AG20443 (cell line): Measurements from ENCODE around the gene ASB7.

Experiments
- DNase-seq: peaks from one replicate; pipeline ENCODE4 v3.0.0; 2012; ENCODE audit warnings: low spot score, mixed read lengths

Gene ASB7

DNA sequence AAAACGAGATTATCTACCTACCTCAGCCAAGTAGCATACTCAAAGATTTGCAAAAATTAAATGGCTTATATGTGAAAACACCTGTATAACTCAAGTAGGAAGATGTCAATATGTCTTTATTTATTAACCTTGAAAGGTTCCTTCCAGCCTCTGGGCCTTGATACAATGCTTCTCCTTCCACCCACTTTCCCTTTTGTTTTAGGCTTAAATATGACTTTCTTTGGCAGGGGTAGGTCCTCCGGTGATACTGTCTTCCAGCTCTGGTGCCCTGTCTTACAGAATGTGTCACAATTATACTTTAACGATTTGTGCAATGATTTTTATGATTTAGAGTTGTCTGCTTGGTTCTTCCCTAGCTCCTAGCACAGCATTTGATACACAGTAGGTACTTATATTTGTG is 4.5 kb upstream of the ASB7 start:
- no peak for DNase-seq

DNA sequence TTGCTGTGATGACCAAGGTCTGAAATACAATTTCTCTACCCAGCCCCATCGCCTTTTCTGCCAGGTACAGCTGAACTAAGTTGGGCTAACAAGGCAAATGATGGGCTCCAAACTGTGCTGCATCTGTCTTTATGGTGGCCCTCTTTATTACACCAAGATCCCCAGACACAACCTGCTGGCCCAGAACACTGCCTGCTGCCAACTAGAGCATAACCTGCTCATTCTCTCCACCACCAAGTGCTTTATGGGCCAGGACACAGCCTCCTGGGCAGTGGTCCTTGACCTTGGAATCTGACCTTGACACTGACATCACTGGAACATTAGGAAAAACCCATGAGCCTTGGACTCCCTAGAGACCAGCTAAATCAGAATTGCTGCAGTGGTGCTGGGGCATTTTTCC is 3.7 kb upstream of the ASB7 start:
- DNase-seq, result no peak

DNA sequence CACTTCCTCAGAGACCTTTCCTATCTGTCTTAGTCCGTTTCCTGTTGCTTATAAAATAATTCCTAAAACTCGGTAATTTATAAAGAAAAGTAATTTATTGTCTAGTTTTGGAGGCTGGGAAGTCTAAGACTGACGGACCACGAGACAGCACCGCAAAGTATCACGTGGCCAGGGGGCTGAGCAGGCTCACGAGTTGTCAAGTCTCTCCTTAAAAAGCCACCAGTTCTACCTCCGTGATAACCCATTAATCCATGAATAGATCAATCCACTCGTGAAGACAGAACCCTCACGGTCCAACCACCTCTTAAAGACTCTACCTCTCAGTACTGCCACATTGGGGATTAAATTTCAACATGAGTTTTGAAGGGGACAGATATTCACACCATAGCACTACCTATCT is 1.2 kb upstream of the ASB7 start:
- DNase-seq, result no peak

DNA sequence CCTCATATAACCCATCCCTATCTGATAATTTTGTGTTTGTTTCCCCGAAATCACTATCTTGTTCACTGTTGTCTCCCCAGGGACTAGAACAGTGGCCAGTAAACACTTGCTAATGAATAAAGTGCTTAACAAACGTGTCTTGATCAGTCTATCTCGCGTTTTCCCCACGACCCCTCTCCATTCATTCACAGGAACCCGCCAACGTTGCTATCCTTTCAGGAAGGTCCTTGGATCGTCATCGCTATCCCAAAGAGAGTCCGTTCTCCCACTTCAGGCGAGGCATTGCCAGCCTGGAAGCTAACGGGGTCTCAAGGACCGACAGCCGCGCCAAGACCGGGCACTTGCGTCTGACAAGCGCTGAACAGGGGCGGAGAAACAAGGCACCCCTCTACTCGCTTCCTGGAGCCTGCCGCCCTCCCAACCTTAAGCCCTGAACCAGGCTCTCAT is 749 bp upstream of the ASB7 start:
- DNase-seq, result no peak

- DNase-seq, result peak; percentile 6
Measured at GRCh38 chr15:100602823-100603393, 519 bp downstream of the ASB7 start.

GRCh38 chr15:100612539-100612938 is 10.2 kb downstream of the ASB7 start:
- DNase-seq, result no peak

DNA sequence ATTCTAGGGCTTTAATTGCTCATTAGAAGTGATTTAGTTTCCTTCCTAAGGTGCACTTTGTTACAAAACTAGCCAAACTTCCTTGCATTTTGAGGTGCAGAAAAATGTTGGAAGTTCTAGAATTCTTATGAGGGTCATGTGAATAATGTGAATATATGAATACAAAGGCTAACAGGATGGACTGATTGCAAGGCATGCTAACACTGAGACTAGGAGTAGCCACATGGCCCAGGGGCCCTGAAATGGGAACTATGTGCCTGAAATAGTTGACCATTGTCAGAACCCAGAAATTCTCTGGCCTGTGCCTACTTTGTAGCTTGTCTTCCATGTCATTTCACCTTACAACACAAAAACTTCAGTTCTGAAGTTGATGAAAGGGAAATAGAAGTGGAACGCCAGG is 10.8 kb downstream of the ASB7 start:
- DNase-seq, result no peak

- DNase-seq, result no peak
Measured at GRCh38 chr15:100614336-100614735, 11.9 kb downstream of the ASB7 start.

DNA sequence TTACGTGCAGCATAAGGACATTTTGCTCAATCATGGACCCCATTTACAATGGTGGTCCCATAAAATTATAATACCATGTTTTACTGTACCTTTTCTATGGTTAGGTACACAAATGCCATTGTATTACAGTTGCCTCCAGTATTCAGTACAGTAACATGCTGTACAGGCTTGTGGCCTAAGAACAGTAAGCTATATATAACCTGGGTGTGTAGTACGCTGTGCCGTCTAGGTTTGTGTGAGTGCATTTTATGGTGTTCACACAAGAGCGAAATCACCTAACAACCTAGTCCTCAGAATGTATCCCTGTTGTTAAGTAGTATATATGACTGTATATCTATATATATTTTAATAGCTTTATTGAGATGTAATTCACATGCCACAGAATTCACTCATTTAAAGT is 12.5 kb downstream of the ASB7 start:
- no peak for DNase-seq

- no peak for DNase-seq
Measured at GRCh38 chr15:100615801-100616200, 13.4 kb downstream of the ASB7 start.

- no peak for DNase-seq
Measured at GRCh38 chr15:100616700-100617099, 14.3 kb downstream of the ASB7 start.

DNA sequence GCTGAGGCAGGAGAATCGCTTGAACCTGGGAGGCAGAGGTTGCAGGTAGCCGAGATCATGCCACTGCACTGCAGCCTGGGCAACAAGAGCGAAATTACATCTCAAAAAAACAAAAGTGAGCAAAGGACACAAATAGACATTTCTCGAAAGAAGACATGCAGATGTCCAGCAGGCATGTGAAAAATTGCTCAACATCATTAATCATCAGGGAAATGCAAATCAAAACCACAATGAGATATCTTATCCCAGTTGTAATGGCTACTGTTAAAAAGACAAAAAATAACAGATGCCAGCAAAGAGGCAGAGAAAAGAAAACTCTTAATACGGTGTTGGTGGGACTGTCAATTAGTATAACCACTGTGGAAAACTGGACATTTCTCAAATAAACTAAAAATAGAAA is 20.9 kb downstream of the ASB7 start:
- no peak for DNase-seq

GRCh38 chr15:100627789-100628395 is 25.5 kb downstream of the ASB7 start:
- peak; percentile 66 for DNase-seq

DNA sequence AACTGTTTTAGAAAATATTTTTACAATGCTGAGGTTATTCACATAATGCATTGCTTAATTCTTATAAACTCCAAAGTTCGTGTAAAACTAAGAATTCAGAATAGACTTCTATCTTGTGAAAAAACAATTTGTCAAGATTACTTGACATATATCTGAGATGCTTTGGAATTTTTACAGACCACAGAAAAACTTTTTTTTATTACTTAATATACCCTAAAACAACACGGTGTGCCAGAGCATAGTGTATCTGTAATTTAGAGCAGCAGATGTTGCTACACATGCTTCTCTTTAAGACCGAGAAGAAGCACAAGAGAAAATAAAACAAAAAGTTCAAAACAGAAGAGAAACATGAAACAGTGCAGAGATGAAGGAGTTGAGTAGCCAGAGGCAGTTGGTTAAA is 26.4 kb downstream of the ASB7 start:
- DNase-seq, result peak; percentile 30

- DNase-seq, result no peak
Measured at GRCh38 chr15:100631831-100632230, 29.4 kb downstream of the ASB7 start.

GRCh38 chr15:100633763-100634075 is 31.3 kb downstream of the ASB7 start:
- DNase-seq, result no peak

- DNase-seq, result no peak
Measured at GRCh38 chr15:100635406-100636071, 33.1 kb downstream of the ASB7 start.

- no peak for DNase-seq
Measured at GRCh38 chr15:100638177-100638730, 35.9 kb downstream of the ASB7 start.

- no peak for DNase-seq
Measured at GRCh38 chr15:100642213-100642949, 40.0 kb downstream of the ASB7 start.

GRCh38 chr15:100642950-100643338 is 40.6 kb downstream of the ASB7 start:
- DNase-seq, result no peak

DNA sequence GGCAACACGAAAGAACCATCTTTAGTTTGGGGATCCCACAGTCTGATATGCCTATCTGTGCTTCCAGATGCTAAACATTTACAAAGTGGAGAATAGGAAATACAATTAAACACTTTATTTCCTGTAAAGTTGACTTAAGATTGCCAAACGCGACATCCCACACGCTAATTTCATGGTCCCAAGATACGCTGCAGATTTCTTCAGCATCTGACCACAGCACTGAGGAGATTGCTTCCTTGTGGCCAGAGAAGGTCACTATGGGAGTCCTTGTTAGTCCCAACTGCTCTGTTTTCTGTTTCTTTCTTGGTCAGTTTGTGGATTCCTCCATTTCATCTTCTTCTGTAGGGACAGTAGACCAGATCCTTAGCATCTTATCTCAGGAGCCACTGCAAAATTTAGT is 43.3 kb downstream of the ASB7 start:
- no peak for DNase-seq

GRCh38 chr15:100648951-100649350 is 46.6 kb downstream of the ASB7 start:
- DNase-seq, result no peak

- DNase-seq, result no peak
Measured at GRCh38 chr15:100650685-100651084, 48.3 kb downstream of the ASB7 start.
